ENCODE results near the gene RRP15.

The RRP15 gene, protein sequence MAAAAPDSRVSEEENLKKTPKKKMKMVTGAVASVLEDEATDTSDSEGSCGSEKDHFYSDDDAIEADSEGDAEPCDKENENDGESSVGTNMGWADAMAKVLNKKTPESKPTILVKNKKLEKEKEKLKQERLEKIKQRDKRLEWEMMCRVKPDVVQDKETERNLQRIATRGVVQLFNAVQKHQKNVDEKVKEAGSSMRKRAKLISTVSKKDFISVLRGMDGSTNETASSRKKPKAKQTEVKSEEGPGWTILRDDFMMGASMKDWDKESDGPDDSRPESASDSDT

GRCh38 chr1:218284917-218285635, at the start of gene RRP15:
RRP15 (plus strand) TSS chr1:218285293; CDS start chr1:218285317, 24 bp downstream.
- peak; percentile 80 to 86 for DNase-seq (ENCODE audit: low read depth in 2 of 2)

DNA sequence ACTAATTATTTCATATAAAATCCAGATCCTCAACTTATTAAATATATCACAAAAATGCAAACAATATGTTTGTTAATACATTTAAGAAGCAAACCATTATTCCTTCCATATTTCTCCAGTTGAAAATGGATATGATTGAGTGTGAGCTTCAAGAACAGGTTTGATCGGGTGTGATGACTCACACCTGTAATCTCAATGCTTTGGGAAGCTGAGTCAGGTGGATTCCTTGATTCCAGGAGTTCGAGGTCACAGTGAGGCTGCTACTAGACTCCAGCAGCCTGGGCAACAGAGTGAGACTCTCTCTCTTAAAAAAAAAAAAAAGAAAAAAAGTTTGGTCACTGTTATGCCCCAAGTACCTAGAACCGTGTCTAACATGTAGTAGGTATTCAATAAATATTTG, 42.9 kb upstream of the RRP15 start:
- DNase-seq (ENCODE audit: low read depth in 2 of 2) = no peak

DNA sequence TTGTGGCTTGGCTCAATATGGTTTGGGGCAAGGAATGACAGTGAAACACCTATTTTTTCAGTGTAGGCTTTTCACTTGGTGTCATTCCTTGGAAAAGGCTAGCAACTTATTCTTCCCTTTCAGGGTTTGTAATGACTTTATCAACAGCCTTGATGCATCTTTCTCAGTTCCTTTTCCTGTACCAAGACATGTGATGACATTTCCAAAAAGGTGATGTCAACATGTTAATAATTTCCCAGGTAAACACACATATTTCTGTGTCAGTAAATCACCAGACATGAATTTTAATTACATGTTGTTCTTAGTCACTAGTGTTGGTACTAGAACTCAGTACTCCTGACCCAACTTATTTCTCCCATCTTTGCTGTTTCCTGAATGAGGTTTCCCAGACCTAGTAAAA, 37.8 kb upstream of the RRP15 start:
- no peak for DNase-seq (ENCODE audit: low read depth in 2 of 2)

DNA sequence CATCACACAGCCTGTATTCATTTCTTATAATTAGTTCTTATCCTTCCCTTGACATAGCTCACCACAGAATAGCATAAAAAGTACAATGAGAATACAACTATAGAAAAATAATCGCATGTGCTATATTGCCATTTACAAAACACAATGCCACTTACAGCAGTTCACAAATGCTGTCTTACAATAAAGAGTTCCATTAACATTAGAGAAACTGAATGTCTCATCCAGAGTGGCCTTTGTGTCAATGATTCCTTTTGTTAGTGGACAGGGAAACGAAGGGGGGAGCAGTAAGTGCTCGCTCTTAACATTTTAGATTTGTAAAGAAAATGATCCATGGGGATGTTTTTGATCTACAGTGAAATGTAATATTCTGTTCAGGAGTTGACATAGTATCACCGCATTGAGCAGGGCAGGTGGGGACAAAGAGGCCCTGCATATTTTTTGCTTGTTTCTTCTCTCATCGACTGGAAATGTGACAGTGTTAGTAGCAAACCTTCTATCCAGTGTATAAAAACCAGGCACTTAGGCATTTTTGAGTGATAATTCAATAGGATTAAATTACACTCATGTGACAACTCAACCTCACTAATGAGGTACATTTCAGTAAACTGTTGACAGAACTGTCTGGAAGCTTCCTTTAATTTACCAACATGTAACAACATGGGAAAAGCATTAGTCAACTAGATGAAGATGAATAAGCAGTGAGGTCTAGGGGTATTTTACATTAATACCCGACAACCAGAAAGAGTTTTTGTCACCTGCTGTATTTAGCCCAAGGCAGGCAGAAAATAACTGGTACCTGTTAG, 35.6 kb upstream of the RRP15 start:
- DNase-seq (ENCODE audit: low read depth in 2 of 2) = no peak

GRCh38 chr1:218250492-218250891, 34.6 kb upstream of the RRP15 start:
- DNase-seq (ENCODE audit: low read depth in 2 of 2) = no peak

GRCh38 chr1:218254296-218254946, 30.7 kb upstream of the RRP15 start:
- no peak for DNase-seq (ENCODE audit: low read depth in 2 of 2)

DNA sequence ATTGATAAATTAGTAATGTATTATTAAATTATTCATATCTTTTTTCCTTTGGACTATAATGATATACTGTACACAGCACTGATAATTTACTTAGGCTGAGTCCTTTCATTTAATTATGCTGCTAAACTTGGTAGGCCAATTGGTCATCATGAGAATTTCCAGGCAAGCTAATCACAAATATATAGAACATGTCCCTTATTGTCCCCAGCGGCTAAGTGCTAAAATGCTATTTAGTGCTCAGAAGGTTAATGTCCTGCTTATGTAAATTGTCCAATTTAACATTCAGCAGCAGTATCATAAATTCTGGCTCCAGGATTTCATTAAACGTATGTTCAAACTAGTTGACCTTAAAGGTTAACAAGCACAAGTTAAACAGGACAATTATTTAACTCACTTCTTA, 30.0 kb upstream of the RRP15 start:
- no peak for DNase-seq (ENCODE audit: low read depth in 2 of 2)

- DNase-seq (ENCODE audit: low read depth in 2 of 2) = no peak
These were observed 27.7 kb upstream of the RRP15 start for GRCh38 chr1:218257371-218257770.

GRCh38 chr1:218257971-218258370, 27.1 kb upstream of the RRP15 start:
- no peak for DNase-seq (ENCODE audit: low read depth in 2 of 2)

GRCh38 chr1:218259339-218259738, 25.8 kb upstream of the RRP15 start:
- no peak for DNase-seq (ENCODE audit: low read depth in 2 of 2)

DNA sequence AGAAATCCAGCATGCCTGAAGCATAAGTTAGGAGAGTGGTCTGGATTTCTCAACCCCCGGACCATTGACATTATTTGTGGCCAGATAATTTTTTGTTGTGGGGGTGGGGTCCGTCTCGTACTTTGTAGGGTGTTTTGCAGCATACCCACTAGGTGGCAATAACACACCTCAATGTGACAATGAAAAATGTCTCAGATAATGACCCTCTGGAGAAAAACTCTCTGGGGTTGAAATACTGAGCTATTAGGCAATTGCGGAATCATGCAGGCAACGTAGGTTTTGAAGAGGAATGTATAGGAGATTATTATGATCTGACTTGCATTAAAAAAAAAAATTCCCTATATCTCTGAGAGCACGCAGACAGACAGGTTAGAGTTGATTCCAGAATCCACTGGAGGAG, 25.3 kb upstream of the RRP15 start:
- DNase-seq (ENCODE audit: low read depth in 2 of 2) = no peak

GRCh38 chr1:218262259-218262658, 22.8 kb upstream of the RRP15 start:
- no peak for DNase-seq (ENCODE audit: low read depth in 2 of 2)

- DNase-seq (ENCODE audit: low read depth in 2 of 2) = no peak
These were observed 18.7 kb upstream of the RRP15 start for GRCh38 chr1:218266356-218266755.

DNA sequence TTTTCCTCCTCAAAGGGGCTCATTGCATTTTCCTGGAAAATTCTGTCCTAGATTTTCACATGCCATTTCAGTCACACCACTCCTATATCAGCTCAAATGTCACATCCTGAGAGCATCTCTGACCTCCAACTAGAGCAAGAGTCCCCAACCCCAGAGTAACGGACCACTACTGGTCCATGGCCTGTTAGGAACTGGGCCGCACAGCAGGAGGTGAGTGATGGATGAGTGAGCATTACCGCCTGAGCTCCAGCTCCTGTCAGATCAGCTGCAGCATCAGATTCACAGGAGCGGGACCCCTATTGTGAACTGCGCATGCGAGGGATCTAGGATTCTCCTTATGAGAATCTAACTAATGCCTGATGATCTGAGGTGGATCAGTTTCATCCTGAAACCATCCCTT, 12.7 kb upstream of the RRP15 start:
- DNase-seq (ENCODE audit: low read depth in 2 of 2) = no peak

GRCh38 chr1:218273762-218274479, 11.2 kb upstream of the RRP15 start:
- no peak for DNase-seq (ENCODE audit: low read depth in 2 of 2)

- DNase-seq (ENCODE audit: low read depth in 2 of 2) = no peak
These were observed 10.6 kb upstream of the RRP15 start for GRCh38 chr1:218274511-218274910.

DNA sequence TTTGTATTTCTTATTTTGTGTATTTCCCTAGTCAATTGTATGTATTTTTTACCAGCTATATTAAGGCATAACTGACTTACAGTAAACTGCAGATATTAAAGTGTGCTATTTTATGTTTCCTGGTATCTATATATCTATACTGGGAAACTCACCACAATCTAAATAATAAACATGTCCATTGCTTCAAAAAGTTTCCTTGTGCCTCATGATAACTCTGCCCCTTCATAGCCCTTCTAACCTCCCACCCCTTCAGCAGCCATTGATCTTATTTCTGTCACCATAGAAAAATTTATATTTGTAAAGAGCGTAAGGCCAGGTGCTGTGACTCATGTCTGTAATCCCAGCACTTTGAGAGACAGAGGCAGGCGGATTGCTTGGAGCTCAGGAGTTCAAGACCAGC, 9.3 kb upstream of the RRP15 start:
- DNase-seq (ENCODE audit: low read depth in 2 of 2) = no peak

GRCh38 chr1:218281285-218281684, 3.8 kb upstream of the RRP15 start:
- no peak for DNase-seq (ENCODE audit: low read depth in 2 of 2)

DNA sequence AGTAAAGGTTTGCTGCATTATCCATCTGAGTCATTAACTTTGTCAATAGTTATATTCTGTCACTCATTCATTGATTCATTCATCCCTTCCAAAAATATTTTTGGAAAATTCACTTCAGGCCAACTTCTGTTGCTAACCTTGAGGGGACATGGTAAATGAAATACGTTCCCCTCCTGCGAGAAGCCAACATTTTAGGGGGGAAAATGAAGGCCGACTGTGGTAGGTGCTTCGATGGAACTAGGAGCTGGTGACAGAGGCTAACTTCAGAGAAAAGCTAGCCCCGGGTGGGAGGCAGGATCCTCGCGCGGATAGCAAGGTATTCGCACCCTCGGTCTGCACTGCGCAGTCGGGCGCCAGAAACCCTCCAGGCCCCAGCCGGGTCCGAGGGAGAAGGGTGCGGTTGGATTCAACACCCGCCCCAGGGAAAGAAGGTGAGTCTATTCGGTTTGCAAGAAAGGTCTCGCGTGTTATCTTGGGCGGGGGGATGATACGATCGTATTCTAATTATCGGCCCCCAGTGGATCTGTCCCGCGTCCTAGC, 646 bp upstream of the RRP15 start:
- DNase-seq (ENCODE audit: low read depth in 2 of 2) = peak in 1 of 2 donors; percentile 2

DNA sequence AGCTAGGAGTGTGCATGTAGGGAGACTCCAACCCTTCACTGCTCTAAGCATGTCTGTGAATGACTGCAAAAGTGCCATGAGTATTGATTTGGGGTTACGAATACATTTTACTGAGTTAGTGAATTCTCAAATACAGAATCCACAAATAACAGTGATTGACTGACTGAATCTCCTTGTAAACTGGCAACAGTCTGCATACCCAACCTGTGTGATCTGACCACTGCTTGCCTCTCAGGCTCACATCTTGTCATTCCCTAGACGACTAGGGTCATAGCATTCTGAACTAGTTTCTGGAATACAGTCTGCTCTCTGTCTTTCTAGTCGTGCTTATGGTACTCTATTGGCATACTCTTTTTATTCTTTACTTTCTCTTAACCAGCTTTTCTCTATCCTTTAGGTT, 7.4 kb downstream of the RRP15 start:
- DNase-seq (ENCODE audit: low read depth in 2 of 2) = no peak

DNA sequence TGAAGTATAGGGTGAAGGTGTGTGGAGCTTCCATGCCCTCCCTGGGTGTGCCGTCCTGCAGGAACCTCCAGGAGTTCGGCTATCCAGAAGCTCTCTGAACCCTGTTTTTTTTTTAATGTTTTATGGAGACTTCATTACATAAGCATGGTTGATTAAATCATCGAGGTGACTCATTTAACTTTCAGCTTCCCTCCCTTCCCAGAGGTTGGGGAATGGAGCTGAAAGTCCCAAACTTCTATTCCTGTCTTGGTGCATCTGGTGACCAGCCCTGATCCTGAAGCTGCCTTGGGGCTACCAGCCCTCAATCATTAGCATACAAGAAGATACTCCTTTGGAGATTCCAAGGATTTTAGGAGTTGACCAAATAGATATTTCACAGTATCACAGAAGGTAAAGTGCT, 9.5 kb downstream of the RRP15 start:
- DNase-seq (ENCODE audit: low read depth in 2 of 2) = no peak

Data from stimulated activated CD4-positive, alpha-beta T cell treated with anti-CD3 and anti-CD28 coated beads, Interleukin-15, amount 100 ng/mL, for 48 hours (primary cell).